ENCODE results near the gene COL18A1. TPM values are rescaled to one million over a fixed set of nuclear protein-coding genes. Genes with fewer than 3 reads are reported as not detected.
"Not testable (repeated sequence)": the region's sequence is repeated elsewhere in the genome, so short reads cannot be mapped to it uniquely, and the experiment has no call there.

The COL18A1 gene
- 353 and 524 TPM in 2 replicates for total RNA-seq (2014; rRNA removed; shearing (Covaris generic))

- in situ Hi-C loops (cut with HindIII; ENCODE audit: low sequenced_read_pairs) = no loop called here
- no peak for DNase-seq (ENCODE audit: low spot score)
These were observed at the start of gene COL18A1 for GRCh38 chr21:45404730-45405270. Gene COL18A1 (plus strand): TSS chr21:45405165. CDS start chr21:45405231, 66 bp downstream.

GRCh38 chr21:45355573-45355972 is 49.4 kb upstream of the COL18A1 start:
- in situ Hi-C loops (cut with HindIII; ENCODE audit: low sequenced_read_pairs) = no loop called here
- no peak for DNase-seq (ENCODE audit: low spot score)

- in situ Hi-C loops (cut with HindIII; ENCODE audit: low sequenced_read_pairs) = no loop called here
- no peak for DNase-seq (ENCODE audit: low spot score)
These were observed 48.7 kb upstream of the COL18A1 start for GRCh38 chr21:45356251-45356650.

GRCh38 chr21:45356653-45357435 is 48.1 kb upstream of the COL18A1 start:
- DNase-seq (ENCODE audit: low spot score) = no peak

GRCh38 chr21:45357436-45358260 is 47.3 kb upstream of the COL18A1 start:
- in situ Hi-C loops (cut with HindIII; ENCODE audit: low sequenced_read_pairs) = no loop called here
- no peak for DNase-seq (ENCODE audit: low spot score)

More at GRCh38 chr21:45356653-45357435, 48.1 kb upstream of the COL18A1 start:
- in situ Hi-C loops (cut with HindIII; ENCODE audit: low sequenced_read_pairs) = no loop called here

- no peak for DNase-seq (ENCODE audit: low spot score)
- in situ Hi-C loops (cut with HindIII; ENCODE audit: low sequenced_read_pairs) = no loop called here
These were observed 46.7 kb upstream of the COL18A1 start for GRCh38 chr21:45358261-45358670.

GRCh38 chr21:45358711-45359310 is 46.2 kb upstream of the COL18A1 start:
- no peak for DNase-seq (ENCODE audit: low spot score)
- in situ Hi-C loops (cut with HindIII; ENCODE audit: low sequenced_read_pairs) = no loop called here

GRCh38 chr21:45359451-45360217 is 45.3 kb upstream of the COL18A1 start:
- no peak for DNase-seq (ENCODE audit: low spot score)
- in situ Hi-C loops (cut with HindIII; ENCODE audit: low sequenced_read_pairs) = no loop called here

- DNase-seq (ENCODE audit: low spot score) = no peak
- in situ Hi-C loops (cut with HindIII; ENCODE audit: low sequenced_read_pairs) = no loop called here
These were observed 43.6 kb upstream of the COL18A1 start for GRCh38 chr21:45361033-45361997.

GRCh38 chr21:45362077-45362747 is 42.8 kb upstream of the COL18A1 start:
- in situ Hi-C loops (cut with HindIII; ENCODE audit: low sequenced_read_pairs) = no loop called here
- DNase-seq (ENCODE audit: low spot score) = no peak

GRCh38 chr21:45362748-45363145 is 42.2 kb upstream of the COL18A1 start:
- in situ Hi-C loops (cut with HindIII; ENCODE audit: low sequenced_read_pairs) = no loop called here
- no peak for DNase-seq (ENCODE audit: low spot score)

- in situ Hi-C loops (cut with HindIII; ENCODE audit: low sequenced_read_pairs); DNase-seq (ENCODE audit: low spot score): not testable (repeated sequence)
These were observed 41.7 kb upstream of the COL18A1 start for GRCh38 chr21:45363272-45363671.

GRCh38 chr21:45363921-45364467 is 41.0 kb upstream of the COL18A1 start:
- peak; percentile 54 for DNase-seq (ENCODE audit: low spot score)
- in situ Hi-C loops (cut with HindIII; ENCODE audit: low sequenced_read_pairs) = no loop called here

GRCh38 chr21:45364468-45365185 is 40.3 kb upstream of the COL18A1 start:
- DNase-seq (ENCODE audit: low spot score) = peak; percentile 24
- in situ Hi-C loops (cut with HindIII; ENCODE audit: low sequenced_read_pairs) = no loop called here

GRCh38 chr21:45365186-45365607 is 39.8 kb upstream of the COL18A1 start:
- DNase-seq (ENCODE audit: low spot score) = no peak
- in situ Hi-C loops (cut with HindIII; ENCODE audit: low sequenced_read_pairs) = no loop called here

- in situ Hi-C loops (cut with HindIII; ENCODE audit: low sequenced_read_pairs) = no loop called here
- no peak for DNase-seq (ENCODE audit: low spot score)
These were observed 39.2 kb upstream of the COL18A1 start for GRCh38 chr21:45365608-45366241.
